ENCODE data around the gene DAAM1. TPM values are rescaled to one million over a fixed set of nuclear protein-coding genes. Genes with fewer than 3 reads are reported as not detected.

The DAAM1 gene
- total RNA-seq, 2 experiments from 2014 or later, result 8.3 to 10.5 TPM

- Mint-ChIP-seq H3K36me3 (peaks cover 2% of the 10 kb centered on the region), H3K27ac (no peak overlapping the region), H3K4me3 (no peak overlapping the region), H3K4me1 (ENCODE audit: low read depth) (peaks cover 1% of the 10 kb centered on the region), H3K9me3 (no peaks in the 10 kb centered on the region), H3K27me3 (no peaks in the 10 kb centered on the region)
- intact Hi-C loops (cut with micrococcal nuclease), result no loop called here
- CTCF ChIA-PET, result no interaction called here
- DNase-seq, result no peak
- POLR2A ChIA-PET, result no interaction called here
Measured at GRCh38 chr14:59208224-59208814, 19.9 kb downstream of the DAAM1 start.

DNA sequence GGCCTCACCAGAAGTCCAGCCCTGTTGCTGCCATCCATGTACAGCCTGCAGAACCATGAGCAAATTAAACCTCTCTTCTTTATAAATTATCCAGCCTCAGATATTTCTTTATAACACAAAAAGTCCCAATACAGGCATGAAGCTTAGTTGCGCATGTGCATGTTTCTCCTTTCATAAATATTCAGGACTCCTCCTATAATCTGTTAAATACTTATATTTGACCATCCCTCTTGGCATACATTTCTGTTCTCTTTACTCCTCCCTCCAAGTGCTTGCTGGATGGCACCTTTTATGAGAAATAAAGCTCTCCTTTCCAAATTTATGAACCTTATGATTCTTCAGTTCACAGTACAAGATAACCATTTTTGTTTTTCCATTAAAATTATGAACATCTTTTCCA lies 20.5 kb downstream of the DAAM1 start:
- intact Hi-C loops (cut with micrococcal nuclease), result no loop called here
- no peak overlapping the region for H3K4me3 Mint-ChIP-seq
- H3K27me3 Mint-ChIP-seq, result no peaks in the 10 kb centered on the region
- no peak overlapping the region for H3K27ac Mint-ChIP-seq
- H3K4me1 Mint-ChIP-seq (ENCODE audit: low read depth), result peaks cover 1% of the 10 kb centered on the region
- no peaks in the 10 kb centered on the region for H3K9me3 Mint-ChIP-seq
- DNase-seq, result no peak
- CTCF ChIA-PET, result no interaction called here
- peaks cover 2% of the 10 kb centered on the region for H3K36me3 Mint-ChIP-seq
- POLR2A ChIA-PET, result no interaction called here

DNA sequence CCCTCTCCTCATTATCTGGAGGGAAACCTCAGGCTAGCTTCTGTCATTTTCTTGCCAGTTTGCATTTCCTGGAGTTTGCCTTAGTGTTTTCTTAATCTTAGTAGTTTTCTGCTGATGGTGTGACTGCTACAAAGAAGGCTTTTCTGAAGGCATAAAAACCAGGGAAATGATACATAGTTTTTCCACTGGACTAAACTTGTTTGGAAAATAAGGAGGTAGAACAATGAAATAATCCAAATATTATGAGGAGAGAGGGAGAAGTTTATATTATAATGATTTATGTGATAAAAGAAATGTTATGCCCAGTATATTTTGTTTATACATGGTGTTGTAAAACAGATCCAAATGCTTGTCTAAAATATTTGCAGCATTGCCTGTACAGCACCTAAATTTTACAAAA lies 22.2 kb downstream of the DAAM1 start:
- ChIA-PET CTCF (no interaction called here), POLR2A (no interaction called here)
- Mint-ChIP-seq H3K9me3 (no peaks in the 10 kb centered on the region), H3K4me1 (ENCODE audit: low read depth) (peaks cover 1% of the 10 kb centered on the region), H3K4me3 (no peak overlapping the region), H3K27me3 (no peaks in the 10 kb centered on the region), H3K36me3 (peaks cover 2% of the 10 kb centered on the region), H3K27ac (no peak overlapping the region)
- DNase-seq, result no peak
- intact Hi-C loops (cut with micrococcal nuclease), result no loop called here

DNA sequence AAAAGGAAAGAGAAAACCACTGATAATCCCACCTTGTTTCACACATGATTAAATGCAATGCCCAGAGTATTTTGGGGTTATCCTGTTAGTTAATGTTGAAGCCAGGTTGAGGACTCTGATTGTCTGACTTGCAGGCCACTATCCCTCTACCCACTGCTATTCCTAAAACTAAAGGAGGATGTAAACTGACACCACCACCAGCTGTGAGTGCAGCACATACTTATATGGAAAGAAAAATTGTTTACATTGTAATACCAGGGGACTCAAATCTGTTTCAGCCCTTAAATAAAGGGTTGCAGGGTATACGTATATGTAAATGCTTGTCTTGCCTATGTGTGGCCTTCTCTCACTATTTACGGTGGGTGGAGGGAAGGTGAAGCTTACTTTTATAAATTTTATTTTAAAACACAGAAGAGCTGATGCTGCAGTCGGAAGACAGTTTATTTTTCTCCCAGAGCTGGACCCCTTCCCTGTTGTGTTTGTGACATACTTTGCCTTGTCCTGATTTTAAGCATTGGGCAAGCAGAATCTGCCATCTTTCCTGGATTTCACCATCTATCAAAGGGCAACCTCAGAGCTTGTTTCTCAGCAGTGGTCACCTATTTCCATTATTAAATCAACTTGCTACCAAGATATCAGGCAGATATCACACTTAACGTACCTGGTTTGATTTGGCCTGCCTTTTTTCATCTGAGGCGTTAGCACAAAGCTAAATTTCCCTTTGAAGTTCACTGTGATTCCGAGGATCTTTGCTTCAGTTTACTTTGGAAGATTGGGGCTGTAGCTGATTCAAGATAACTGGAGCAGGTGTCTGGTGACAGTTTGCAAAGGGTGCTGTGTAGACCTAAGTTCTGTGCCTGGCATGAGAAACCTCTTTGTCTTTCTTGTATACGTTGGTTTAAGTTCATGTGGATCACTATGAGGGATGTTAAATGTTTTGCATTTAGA lies 25.2 kb downstream of the DAAM1 start:
- H3K4me1 Mint-ChIP-seq (ENCODE audit: low read depth), result peaks cover 3% of the 10 kb centered on the region

GRCh38 chr14:59214702-59215302 lies 26.3 kb downstream of the DAAM1 start:
- H3K27ac Mint-ChIP-seq, result no peak overlapping the region
- peaks cover 3% of the 10 kb centered on the region for H3K4me1 Mint-ChIP-seq (ENCODE audit: low read depth)
- no peak overlapping the region for H3K4me3 Mint-ChIP-seq
- H3K27me3 Mint-ChIP-seq, result no peaks in the 10 kb centered on the region
- intact Hi-C loops (cut with micrococcal nuclease), result no loop called here
- POLR2A ChIA-PET, result no interaction called here
- CTCF ChIA-PET, result no interaction called here
- no peaks in the 10 kb centered on the region for H3K9me3 Mint-ChIP-seq
- no peak for DNase-seq
- no peaks in the 10 kb centered on the region for H3K36me3 Mint-ChIP-seq

More for the DNA sequence above, 25.2 kb downstream of the DAAM1 start:
- intact Hi-C loops (cut with micrococcal nuclease), result no loop called here
- no peaks in the 10 kb centered on the region for H3K27me3 Mint-ChIP-seq
- ChIA-PET CTCF (no interaction called here), POLR2A (no interaction called here)
- no peak overlapping the region for H3K27ac Mint-ChIP-seq
- no peaks in the 10 kb centered on the region for H3K9me3 Mint-ChIP-seq
- no peak for DNase-seq
- H3K36me3 Mint-ChIP-seq, result peaks cover 2% of the 10 kb centered on the region
- no peak overlapping the region for H3K4me3 Mint-ChIP-seq

- Mint-ChIP-seq H3K4me1 (ENCODE audit: low read depth) (peaks cover 3% of the 10 kb centered on the region), H3K27ac (no peak overlapping the region), H3K27me3 (no peaks in the 10 kb centered on the region), H3K4me3 (no peak overlapping the region), H3K9me3 (no peaks in the 10 kb centered on the region), H3K36me3 (no peaks in the 10 kb centered on the region)
- ChIA-PET POLR2A (no interaction called here), CTCF (no interaction called here)
- no peak for DNase-seq
- intact Hi-C loops (cut with micrococcal nuclease), result no loop called here
Measured at GRCh38 chr14:59215322-59215721, 26.9 kb downstream of the DAAM1 start.

DNA sequence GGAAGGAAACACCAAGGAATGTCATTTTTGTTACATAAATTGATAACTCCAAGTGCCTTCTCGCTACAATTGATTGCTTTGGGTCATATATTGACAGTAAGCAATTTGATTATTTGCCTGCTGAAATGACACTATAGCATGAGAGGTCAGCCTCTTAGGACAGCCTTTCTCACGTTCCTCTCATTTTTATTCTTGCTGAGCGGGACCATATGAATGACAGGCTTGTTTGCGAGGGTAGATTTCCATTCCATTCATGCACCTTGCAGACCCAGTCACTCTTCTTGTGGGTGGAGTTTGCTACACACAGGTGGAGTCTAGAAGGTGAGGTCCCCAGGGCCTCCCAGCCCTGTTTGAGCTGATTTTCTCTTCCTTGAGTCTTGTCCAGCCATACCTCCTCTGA lies 27.3 kb downstream of the DAAM1 start:
- Mint-ChIP-seq H3K36me3 (no peaks in the 10 kb centered on the region), H3K4me3 (no peak overlapping the region), H3K27me3 (no peaks in the 10 kb centered on the region), H3K27ac (no peak overlapping the region), H3K9me3 (no peaks in the 10 kb centered on the region), H3K4me1 (ENCODE audit: low read depth) (peaks cover 3% of the 10 kb centered on the region)
- POLR2A ChIA-PET, result no interaction called here
- no peak for DNase-seq
- CTCF ChIA-PET, result no interaction called here
- intact Hi-C loops (cut with micrococcal nuclease), result no loop called here

DNA sequence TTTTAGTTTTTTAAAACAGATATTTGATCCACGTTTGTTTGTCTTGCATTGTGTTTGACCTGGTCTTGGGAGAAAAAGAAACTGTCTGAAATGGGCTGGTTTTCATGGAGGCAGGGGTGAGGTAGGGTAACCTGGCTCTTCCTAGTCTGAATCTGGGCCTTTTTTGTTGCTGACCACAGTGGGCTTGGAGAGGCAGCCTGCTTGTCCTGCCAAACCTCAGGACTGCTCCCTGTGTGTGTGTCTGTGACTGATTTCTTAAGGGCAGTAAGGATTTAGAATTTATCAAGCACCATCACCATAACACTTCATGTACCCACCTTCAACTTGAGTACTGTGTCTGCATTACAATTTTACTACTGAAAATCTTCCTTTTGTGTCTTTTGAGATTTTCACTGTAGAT lies 28.5 kb downstream of the DAAM1 start:
- intact Hi-C loops (cut with micrococcal nuclease), result no loop called here
- no peak overlapping the region for H3K27ac Mint-ChIP-seq
- POLR2A ChIA-PET, result no interaction called here
- H3K27me3 Mint-ChIP-seq, result no peaks in the 10 kb centered on the region
- peaks cover 3% of the 10 kb centered on the region for H3K4me1 Mint-ChIP-seq (ENCODE audit: low read depth)
- H3K9me3 Mint-ChIP-seq, result no peaks in the 10 kb centered on the region
- no peak for DNase-seq
- H3K4me3 Mint-ChIP-seq, result no peak overlapping the region
- CTCF ChIA-PET, result no interaction called here
- H3K36me3 Mint-ChIP-seq, result peaks cover 2% of the 10 kb centered on the region

DNA sequence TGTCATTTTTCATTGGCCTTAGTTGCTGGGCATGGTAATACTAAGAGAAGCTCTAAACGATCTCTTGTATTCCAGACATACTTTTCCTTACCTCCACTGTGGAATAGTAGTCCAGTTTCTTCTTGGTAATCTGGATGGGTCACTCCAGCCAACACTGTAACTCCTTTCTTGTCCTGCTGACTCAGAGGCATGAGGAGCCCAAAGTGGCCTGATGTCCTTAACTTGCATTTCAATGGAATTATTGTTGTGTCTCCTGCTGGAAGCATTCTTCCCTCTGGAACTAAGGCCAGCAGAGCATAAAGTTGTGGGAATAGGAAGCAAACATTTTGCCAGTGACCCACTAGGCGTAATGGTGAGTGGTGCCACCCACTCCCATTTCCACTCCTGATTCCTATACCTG lies 33.1 kb downstream of the DAAM1 start:
- ChIA-PET CTCF (no interaction called here), POLR2A (no interaction called here)
- no peaks in the 10 kb centered on the region for H3K9me3 Mint-ChIP-seq
- H3K27ac Mint-ChIP-seq, result no peak overlapping the region
- no peaks in the 10 kb centered on the region for H3K27me3 Mint-ChIP-seq
- H3K36me3 Mint-ChIP-seq, result peaks cover 6% of the 10 kb centered on the region
- intact Hi-C loops (cut with micrococcal nuclease), result no loop called here
- no peak overlapping the region for H3K4me3 Mint-ChIP-seq
- H3K4me1 Mint-ChIP-seq (ENCODE audit: low read depth), result no peaks in the 10 kb centered on the region
- no peak for DNase-seq

DNA sequence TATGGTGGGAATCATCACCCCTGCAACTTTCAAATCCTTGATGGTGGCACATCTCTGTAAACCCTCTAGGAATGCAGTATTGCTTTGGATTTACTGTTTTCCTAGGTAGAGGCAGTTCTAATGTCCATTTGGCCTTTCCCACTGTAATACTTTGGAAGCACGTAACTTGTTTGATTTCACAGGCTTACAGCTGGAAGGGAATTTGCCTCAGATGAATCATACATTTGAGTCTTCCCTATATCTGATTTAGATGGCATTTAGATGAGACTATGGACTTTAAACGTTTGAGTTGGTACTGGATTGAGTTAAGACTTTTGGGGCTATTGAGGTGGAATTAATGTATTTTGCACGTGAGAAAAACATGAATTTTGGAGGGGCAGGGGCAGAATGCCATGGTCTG lies 35.9 kb downstream of the DAAM1 start:
- H3K4me3 Mint-ChIP-seq, result no peak overlapping the region
- intact Hi-C loops (cut with micrococcal nuclease), result no loop called here
- ChIA-PET POLR2A (no interaction called here), CTCF (no interaction called here)
- H3K36me3 Mint-ChIP-seq, result peaks cover 6% of the 10 kb centered on the region
- H3K4me1 Mint-ChIP-seq (ENCODE audit: low read depth), result peaks cover 12% of the 10 kb centered on the region
- H3K27me3 Mint-ChIP-seq, result no peaks in the 10 kb centered on the region
- no peak overlapping the region for H3K27ac Mint-ChIP-seq
- DNase-seq, result no peak
- H3K9me3 Mint-ChIP-seq, result no peaks in the 10 kb centered on the region

DNA sequence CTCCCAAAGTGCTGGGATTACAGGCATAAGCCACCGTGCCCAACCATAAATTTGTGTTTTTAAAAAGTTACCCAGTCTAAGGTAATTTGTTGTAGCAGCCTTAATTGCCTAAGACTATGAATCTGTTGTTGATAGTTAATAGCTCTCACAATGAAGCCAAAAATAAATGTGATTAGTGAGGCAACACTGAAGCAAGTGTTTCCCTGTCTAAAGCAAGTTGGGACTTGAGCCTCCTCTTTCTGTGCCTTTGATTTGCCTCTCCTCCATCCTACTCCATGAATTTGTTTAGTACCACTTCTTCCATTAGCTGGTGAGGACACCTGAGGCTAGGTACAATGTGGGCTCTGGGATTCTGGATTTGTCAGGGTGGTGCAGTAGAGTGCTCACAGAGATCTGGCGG lies 36.8 kb downstream of the DAAM1 start:
- Mint-ChIP-seq H3K4me1 (ENCODE audit: low read depth) (peaks cover 19% of the 10 kb centered on the region), H3K36me3 (peaks cover 6% of the 10 kb centered on the region), H3K9me3 (no peaks in the 10 kb centered on the region), H3K27me3 (no peaks in the 10 kb centered on the region), H3K4me3 (no peak overlapping the region), H3K27ac (no peak overlapping the region)
- ChIA-PET POLR2A (no interaction called here), CTCF (no interaction called here)
- intact Hi-C loops (cut with micrococcal nuclease), result no loop called here
- DNase-seq, result no peak

- Mint-ChIP-seq H3K36me3 (peaks cover 4% of the 10 kb centered on the region), H3K9me3 (no peaks in the 10 kb centered on the region), H3K4me3 (no peak overlapping the region), H3K27ac (no peak overlapping the region), H3K4me1 (ENCODE audit: low read depth) (peaks cover 19% of the 10 kb centered on the region), H3K27me3 (no peaks in the 10 kb centered on the region)
- ChIA-PET POLR2A (no interaction called here), CTCF (no interaction called here)
- intact Hi-C loops (cut with micrococcal nuclease), result no loop called here
- no peak for DNase-seq
Measured at GRCh38 chr14:59228421-59228820, 40.0 kb downstream of the DAAM1 start.
